Stimulated activated CD8-positive, alpha-beta memory T cell treated with anti-CD3 and anti-CD28 coated beads, Interleukin-4, amount 100 ng/mL, for 24 hours (primary cell): ENCODE data around the gene CD300C.
"Not testable (repeated sequence)": the region's sequence is repeated elsewhere in the genome, so short reads cannot be mapped to it uniquely, and the experiment has no call there.

Experiments
- DNase-seq: peaks from one replicate; pipeline ENCODE4 v3.0.0-alpha.2; 2020; ENCODE audit warnings: low read depth

The CD300C gene

DNA sequence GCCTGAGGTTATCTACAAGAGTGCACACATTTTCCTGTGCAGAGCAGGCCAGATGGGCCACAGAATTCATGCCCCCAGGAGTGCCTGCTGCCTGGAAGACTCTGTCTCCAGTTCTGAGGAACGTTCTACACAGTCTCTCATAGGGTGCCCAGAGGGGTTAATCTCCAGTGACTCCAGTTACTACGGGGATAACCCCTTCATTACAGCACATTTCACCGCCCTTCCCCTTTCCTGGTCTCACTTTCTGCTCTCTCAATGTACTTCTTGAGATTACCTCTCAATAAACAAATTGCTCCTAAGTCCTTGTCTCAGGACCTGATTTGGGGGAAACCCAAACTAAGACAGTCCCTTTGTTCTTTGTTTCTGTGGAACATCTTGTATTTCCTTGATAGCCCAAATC is 15.7 kb upstream of the CD300C start:
- DNase-seq, result no peak

DNA sequence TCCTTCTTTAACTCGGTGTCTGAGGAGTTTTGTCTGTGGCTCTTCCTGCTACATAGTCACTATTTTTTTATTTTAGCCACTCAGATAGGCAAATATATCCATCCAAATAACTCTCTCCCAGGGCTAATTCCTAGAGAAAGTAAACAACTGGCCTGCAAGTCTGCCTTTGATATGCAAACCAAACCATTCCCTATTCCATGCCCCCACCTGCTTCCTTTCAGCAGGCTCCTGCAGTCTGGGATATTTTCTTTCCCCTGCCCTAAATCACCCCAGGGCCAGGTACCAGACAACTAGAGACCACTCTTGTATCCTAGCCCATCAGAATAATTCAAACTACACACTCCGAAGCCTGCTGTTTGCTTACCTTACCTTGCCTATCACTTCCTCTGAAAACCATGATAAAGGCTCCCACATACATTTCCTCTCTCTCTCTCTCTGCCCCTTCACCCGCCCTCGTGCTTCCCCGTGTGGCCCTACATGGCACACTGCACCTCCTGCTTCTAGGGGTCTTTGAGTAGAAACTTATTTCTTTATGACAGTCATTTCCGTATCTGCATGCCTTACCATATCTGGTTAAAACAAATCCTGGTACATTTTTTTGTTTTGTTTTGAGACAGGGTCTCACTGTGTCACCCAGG is 13.1 kb upstream of the CD300C start:
- DNase-seq, result no peak

DNA sequence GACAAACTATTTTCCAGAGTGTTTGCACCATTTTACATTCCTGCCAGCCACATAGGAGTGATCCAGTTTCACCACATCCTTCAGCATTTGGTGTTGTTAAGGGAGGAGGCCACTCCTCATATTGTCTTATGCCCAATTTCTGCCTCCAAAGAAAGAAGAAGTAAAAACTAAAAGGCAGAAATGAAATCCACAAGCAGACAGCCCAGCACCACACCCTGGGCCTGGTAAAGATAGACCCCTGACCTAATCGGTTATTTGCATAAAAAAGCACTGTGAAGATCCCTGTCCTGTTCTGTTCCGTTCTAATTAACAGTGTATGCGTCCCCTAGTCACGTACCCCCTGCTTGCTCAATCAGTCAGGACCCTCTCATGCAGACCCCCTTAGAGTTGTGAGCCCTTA is 12.5 kb upstream of the CD300C start:
- not testable (repeated sequence) for DNase-seq

DNA sequence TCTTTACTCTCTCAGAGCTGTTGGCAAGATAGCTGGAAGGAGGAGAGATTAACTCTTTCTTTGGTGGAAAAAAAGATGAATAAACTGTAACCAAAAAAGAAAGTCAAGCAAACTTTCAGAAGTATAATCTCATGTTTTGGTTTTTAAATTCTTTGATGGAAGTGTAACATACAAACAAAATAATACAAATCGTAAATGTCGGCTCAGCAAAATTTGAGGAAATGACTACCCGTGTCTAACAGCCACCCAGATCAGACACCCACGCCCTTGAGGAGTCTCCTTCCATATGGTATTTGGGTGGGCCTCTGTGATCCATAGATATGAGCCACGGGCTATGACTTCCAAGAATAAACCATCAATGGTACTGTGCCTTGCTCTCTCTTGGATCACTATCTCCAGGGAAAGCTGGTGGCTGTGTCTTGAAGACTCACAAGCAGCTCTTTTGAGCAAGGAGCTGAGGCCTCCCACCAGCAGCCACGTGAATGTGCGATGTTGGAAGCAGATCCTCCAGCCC is 9.6 kb upstream of the CD300C start:
- DNase-seq, result no peak

DNA sequence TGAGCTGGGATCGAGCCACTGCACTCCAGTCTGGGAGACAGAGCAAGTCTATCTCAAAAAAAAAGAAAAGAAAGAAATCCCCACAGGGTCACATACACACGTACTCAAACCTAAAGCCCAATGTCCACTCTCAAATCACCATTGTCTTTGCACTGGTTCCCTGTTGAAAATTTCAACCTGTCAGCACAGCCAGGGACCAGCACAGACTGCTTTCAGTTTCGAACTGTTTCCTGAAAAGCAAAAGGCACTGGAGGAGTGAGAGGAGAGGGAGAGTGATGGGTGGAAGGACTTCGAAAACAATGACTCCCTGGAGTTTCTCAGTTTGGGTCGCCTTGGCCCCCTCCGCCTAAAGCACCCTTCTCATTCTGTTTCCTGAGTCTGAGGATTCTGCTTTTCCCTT is 9.0 kb upstream of the CD300C start:
- DNase-seq, result no peak

DNA sequence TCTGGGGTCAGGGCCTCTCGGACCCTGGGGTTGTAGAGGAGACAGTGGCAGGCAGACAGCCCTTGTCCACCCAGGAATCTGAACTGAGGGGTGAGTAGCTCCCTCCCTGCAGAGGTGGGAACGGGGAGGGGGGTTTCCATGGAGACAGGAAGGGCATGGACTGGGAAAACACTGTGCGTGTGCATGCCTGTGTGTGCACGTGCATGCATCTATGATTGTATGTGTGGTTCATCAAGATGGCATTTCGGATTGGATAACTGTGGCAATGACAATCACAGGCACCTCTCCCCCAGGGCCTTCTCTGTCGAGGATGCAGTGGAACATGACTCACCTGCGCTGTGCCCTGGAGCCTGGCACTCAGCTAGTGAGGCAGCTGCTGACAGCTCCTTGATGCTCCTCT is 6.1 kb upstream of the CD300C start:
- DNase-seq, result no peak

DNA sequence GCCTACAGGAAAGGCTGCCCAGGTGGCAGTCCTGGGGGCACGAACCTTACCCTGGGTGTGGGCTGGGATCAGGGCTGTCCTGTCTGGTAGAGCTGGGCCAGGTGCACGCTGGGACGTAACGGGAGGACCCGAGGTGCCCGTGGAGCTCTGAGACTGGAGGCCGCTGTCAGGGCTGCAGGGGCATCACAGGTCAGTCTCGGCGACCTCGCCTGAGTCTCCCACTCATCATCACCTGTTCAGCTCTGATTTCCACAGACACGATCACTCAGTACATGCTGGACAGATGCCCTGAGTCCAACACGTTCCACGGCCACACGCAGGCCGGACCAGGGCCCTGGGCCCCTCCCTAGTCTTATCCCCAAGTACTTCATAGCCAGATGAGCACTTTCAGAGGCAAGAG is 4.7 kb upstream of the CD300C start:
- no peak for DNase-seq

DNA sequence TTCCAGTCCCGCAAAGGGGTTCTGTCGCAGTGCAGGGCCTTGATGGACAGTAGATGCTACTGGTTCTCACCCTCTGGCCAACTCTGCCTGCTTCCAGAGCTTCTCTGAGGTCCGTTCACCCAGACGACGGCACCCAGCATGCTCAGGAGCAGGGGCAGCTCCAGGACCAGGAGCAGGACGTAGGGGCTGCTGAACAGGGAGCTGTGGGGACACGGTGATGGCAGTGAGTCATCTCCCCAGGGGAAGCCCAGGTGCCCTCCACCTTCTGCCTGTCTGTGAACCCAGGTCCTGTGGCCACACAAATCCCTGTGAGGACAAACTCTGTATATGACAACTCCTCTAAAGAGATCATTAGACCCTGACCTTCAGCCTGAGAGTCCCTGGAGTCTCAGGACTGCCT is 3.4 kb upstream of the CD300C start:
- no peak for DNase-seq

DNA sequence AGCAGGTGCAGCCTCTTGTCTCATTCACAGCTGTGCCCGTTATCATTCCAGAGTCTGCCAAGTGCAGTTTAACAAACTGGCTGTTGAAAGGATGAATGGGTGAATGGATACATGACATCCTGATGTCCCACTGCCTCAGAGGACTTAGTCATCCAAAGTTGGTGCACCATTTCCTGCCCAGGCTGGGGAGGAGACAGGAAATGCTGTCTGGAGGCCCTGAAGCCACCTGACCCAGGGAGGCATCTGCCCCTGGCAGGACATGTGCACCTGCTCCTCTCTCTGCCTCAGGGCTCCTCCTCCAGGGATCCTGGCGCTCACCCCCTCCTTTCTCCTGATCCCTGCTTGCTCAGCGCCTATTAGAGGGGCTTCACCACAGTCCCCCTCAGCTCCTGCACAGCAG is 1.8 kb upstream of the CD300C start:
- DNase-seq, result no peak

DNA sequence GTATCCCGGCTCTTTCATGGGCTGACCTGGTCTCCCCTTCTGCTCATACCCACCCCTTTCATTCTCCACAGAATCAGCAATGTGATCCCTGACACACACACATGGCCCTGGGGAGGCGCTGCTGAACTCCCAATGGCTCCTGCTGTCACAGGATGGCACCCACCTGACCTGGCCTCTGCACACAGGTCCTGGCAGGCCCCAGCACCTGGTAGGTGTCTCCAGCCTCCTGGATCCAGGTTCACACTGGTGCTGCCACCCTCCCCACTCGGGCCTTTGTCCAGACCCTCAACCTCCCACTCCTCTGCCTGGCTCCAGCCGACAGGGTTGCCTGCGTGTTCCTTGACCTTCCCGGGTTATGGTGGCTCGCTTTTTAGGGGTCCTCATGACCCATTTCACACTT is 1.3 kb upstream of the CD300C start:
- DNase-seq, result no peak

DNA sequence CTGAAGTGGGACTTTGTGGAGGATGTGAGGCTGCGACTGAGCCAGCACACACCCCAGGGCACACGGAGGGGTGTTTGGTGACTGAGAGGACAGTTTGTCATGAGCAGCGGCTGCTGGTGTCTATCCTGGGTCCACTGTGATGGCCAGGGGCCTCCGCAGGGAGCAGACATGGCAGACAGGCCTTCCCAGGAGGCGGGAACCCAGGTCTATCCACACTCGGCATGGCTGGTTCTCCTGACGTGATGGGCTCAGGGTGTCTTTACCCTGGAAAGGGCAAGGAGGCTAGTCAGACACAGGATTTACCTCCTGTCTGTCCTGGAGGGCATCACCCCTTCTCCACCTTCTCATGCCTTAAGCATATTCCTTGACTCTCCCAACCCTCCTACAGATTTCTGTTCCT is 671 bp upstream of the CD300C start:
- no peak for DNase-seq

DNA sequence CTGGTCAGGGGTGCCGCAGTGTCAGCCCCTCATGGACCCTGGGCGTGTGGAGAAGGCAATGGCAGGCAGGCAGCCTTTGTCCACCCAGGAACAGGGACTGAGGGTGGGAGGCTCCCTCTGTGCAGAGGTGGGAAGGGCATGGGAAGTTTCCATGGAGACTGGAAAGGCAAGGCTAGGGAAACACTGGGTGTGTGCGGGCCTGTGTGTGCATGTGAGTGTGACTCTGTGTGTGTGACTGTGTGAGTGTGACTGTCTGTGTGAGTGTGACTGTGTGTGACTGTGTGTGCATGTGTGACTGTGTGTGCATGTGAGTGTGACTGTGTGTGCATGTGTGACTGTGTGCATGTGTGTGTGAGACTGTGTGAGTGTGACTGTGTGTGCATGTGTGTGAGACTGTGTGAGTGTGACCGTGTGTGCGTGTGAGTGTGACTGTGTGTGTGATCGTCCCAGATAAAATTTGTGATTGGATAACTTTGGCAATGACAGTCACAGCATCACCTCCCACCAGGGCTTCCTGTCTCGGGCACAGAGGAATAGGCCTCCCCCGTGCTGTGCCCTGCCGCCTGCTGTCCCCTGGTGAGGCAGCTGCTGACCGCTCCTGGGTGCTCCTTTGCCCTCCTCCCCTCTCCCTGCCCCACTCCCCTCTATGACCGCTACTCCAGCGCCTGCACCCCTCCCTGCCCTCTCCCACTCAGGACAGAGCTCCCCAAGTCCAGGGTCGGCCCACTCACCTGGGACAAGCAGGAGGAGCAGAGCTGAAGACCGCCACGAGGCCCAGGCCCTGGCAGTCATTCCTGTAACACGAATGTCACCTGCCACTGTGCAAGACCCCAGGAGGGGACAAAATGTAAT is 698 bp downstream of the CD300C start:
- DNase-seq, result no peak

DNA sequence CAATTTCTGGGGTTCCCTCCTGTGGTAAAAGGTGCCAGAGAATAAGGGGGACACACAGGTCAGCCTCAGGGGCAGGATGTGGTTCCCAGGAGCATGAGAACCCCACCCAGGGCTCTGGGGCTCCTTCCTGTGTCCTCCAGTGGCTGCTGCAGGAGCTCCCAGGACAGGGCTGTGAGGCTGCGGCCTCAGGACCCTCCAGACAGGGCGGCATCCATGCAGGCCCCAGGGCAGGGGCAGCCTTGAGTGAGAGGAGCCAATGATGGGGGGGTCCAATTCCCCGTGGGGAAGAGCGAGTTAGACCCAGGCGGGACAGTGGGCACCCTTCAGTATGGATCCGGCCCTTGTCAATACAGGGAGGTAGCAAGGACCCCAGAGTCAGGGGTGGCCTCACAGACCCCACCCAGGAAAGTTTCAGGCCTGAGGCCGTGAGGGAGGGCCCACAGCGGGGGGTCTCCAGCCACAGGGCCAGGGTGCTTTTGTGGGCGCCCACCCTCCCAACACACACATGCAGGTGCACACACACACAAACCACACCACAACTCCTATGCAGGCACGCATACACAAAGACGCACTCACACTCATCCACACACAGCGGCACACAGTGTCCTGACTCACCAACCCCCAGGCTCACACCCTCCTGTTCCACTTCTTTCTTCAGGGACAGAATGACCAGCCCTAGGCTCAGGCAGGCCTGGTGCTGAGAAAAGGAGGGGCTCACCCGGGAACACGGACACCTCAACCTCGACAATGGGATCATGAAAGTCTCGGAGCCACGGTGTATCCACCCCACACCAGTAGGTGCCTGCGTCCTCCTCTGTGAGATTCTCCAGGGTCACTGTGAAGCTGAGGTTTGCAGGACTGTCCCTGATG is 1.8 kb downstream of the CD300C start:
- DNase-seq, result no peak

DNA sequence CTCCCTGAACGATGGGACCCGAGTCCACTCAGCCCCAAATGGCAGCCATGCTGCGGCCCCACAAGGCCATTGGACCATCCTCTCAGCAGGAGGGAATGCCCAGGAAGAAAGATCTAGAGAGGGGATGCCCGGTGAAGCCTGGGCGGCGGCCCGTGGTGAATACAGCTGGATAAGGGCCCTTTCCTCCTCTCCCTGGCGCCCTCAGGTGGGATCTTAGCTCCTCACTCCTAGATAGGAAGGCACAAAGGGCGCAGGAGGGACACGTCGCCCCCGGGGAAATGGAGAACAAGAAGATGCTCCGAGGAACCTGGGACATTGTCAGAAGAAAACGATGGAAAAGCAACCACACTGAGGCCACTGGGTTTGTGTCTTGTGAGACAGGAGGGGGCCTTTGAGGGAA is 2.5 kb downstream of the CD300C start:
- DNase-seq, result no peak

DNA sequence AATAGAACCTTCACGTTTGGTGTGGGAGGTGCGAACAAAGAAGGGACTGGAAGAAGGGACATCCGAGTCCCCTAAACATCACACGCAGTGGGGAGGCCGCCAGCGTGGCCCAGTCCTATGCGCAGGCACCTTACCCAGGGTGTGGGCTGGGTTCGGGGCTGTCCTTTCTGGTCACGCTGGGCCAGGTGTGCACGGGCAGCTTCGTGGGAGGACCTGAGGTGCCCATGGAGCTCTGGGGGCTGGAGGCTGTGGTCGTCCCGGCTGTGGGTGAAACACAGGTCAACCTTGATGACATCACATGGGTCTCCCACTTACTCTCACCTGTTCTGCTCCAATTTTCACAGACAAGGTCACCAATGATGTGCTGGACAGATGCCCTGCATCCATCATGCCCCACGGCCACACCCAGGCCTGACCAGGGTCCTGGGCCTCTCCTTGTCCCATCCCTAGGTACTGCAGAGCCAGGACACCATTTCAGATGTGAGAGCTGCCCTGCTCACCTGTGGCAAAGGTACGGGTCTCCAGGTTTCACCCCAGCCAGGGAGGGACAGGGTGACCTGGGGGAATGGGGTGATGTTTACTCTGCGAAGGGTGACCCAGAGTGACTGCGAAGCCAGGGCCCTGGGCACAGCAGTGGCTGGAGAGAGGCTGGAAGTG is 3.1 kb downstream of the CD300C start:
- no peak for DNase-seq

DNA sequence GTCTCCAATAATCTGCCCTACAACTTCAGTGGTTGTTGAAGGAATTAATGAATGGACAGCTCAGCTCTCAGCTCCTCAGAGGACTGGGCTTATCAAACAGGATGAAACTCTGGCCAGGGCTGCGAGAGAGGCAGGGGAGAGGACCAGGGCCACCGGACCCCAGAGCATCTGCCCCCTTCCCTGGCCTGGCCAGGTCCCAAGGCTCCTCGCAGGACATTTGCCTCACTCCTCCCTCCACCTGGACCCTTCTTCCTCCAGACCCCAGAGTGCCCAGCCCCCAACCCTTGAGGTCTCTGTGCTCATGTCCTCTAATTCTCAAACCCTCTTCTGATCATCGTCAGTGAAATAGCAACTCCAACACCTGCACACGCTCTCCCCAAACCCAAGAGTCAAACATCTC is 3.7 kb downstream of the CD300C start:
- no peak for DNase-seq

DNA sequence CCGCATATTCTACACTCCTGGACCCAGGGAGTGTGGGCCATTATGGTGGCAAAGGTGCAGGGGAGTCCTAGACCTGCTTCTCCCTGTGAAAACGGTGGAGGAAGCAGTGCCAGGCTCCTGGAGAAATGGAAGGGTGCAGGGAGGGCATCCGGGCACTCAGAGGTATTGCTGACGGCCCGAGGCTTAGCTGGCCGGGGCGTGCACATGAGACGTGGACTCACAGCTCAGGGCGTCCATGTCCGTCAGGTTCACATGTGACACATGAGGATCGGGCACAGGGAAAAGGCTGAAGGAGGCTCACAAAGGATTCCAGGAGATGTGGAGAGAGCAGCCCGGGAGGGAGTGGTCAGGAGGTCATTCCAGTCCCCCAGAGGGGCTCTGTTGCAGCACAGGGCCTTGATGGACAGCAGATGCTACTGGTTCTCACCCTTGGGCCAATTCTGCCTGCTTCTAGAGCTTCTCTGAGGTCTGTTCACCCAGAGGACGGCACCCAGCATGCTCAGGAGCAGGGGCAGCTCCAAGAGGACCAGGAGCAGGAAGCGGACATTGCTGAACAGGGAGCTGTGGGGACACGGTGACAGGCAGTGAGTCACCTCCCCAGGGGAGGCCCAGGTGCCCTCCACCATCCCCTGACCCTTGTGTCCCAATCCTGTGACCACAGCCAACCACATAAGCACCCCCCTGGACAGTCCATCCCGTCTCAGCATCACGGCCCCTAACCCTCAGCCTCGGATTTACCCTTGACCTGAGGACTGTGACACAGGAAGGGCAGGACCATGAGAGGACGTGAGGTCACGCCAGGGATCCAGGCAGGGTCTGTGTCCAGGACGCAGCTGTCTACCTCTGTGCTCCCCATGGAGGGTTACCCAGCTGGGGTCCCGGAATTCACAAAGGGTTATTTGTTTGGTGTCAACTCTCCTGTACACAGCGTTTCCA is 4.5 kb downstream of the CD300C start:
- no peak for DNase-seq

DNA sequence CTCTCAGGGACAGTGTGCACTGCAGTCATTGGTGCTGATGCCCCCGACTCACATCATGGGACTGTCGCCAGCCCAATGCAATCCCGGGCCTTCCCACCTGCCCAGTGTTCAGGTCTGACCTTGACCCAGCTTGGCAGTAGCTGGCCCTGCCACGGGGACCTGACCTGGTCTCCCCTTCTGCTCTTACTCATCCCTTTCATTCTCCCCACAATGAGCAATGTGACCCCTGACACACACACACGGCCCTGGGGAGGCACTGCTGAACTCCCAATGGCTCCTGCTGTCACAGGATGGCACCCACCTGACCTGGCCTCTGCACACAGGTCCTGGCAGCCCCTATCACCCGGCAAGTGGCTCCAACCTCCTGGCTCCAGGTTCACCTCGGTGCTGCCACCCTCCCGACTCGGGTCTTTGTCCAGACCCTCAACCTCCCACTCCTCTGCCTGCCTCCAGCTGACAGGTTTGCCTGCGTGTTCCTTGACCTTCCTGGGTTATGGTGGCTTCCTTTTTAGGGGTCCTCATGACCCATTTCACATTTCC is 6.6 kb downstream of the CD300C start:
- no peak for DNase-seq

DNA sequence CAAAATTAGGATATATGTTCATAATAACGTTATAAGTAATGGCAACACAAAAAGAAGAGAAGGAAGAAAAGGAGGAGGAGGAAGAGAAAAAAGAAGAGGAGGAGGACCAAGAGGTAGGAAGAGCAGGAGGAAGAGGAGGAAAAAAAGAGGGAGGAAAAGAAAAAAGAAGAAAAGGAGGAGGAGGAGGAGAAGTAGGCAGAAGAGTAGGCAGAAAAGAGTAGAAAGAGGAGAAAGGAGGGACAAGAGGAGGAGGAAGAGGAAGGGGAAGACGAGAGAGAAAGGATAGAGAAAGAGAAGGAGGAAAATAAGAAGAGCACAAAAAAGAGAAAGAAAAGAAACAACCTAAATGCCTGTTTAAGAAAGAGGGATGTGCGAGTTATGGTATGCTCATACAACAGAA is 9.0 kb downstream of the CD300C start:
- DNase-seq, result no peak

DNA sequence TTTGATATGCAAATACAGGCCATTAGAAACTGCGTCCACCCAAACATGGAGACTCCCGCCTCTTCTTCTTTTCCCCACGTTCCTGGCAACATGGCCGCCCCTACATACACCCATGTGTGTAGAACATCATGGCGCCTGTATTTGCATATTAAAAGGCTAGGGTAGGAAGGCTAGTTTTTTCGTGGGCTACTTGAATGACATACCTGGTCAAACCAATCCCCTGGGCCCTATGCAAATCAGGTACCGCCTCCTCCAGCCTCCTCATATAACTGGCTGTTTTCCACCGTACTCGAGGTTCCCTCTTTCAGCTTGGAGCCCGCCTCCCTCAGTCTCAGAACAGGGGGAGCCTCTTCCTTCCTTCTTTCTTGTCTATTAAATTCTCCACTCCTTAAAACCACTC is 13.8 kb downstream of the CD300C start:
- DNase-seq, result no peak
